GM21447 (cell line): Measurements from ENCODE around the gene OR52N5.

Experiments used
- ATAC-seq: cut with Tn5 transposase; IDR thresholded peaks from one replicate; pipeline ENCODE4 v1.9.1; 2021; ENCODE audit not compliant: unreplicated experiment

The OR52N5 gene

DNA sequence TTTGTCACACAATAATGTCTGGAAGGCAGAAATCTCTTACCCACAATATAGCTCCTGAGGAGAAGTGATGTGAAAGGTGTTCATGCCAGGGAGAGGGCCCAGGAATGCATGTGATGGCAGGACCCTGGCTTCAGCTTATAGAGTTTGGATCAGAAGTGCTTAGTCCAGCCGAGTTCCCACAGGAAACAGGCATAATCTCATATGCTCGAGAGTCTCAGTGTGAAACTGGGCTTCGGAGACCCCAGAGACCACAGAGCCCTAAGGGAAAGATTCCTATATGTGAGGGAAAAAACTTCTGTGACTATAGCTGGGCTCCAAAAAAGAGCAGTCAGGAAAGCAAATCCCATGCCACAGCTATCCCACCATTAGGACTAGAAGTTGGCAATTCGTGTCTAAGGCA, at the start of gene OR52N5:
Gene OR52N5 (minus strand): TSS at position 101 of the 400 bp plus-strand sequence. CDS start 4,721 bp downstream, outside the sequence.
- no peak for ATAC-seq

GRCh38 chr11:5831196-5831829, 48.2 kb upstream of the OR52N5 start:
- ATAC-seq = no peak

DNA sequence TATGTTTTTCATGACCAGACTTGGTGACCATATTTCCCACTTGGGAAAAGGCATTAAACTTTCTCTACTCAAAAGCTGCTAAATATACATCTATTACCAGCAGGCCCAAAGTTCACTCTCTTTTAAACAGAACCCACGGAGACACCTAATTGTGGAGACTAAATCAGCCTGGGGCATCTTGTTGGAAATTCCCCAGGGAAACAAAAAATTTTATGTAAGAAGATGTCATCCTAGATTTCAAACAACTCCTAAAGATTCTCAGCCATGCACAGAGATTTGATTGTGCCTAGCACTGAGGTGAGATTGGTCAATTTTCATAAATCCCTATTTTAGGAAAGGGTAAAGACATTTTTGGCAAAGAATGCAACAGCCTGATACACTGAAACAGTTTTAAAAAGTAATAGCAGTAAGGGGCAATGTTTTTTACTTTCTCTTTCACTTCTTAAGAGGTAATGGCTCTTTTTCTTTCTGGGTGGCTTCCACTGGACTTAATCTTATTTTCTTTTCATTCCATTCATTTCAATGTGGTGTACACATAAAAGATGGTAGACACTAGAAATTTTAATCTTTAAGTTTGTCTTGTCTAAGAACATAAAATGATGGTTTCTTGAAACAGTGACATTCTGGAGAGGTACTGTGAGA, 35.2 kb upstream of the OR52N5 start:
- ATAC-seq = peak; percentile 72

DNA sequence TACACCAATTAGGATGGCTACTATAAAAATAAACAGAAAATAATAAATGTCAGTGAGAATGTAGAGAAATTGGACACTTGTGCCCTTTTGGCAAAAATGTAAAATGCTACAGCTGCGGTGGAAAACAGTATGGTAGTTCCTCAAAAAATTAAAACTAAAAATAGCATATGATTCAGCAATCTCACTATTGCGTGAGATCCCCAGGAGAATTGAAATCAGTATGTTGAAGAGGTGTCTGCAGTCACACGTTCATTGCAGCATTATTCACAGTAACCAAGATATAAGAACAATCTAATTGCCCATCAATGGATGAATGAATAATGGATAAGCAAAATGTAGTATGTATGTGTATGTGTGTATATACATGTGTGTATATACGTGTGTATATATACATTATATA, 32.4 kb upstream of the OR52N5 start:
- no peak for ATAC-seq

DNA sequence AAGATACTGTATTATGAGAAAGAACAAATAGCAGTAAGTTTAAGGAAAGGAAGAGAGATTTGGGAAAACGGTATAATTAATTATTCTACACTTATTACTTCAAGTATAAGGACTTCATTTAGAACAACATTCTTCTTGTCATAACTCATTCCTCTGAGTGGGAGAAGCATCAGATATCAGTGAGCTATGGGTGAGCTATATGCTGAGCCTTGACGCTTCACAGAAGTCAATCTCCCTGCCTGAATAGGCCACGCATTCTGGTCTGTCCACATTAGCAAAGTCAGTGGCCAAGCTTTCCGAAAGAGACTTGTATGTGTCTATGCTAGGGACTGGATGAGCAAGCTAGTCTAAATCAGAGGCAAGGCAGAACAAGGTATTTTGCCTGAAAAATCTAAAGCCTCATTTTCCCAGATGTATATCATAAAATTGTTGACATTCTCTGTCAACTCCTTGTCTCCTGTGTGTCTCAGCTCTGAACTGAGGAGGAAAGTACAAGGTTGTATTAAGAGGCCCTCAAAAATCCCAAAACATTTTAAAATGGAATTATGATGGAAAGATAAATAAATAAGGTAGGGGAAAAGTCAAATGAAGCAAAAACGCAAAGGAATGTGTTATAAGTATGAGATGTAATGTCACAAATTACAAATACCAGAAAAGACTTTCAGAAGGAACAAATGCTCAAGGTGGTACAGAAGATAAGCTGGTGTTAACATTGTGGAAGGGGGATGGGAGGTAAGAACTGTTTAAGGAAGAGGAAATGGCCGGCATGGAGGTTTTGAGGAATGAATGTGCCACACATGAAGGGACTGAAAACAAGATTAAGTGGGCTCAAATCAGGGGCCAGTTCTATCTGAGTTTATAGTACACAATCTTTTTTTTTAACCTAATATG, 27.0 kb upstream of the OR52N5 start:
- no peak for ATAC-seq

DNA sequence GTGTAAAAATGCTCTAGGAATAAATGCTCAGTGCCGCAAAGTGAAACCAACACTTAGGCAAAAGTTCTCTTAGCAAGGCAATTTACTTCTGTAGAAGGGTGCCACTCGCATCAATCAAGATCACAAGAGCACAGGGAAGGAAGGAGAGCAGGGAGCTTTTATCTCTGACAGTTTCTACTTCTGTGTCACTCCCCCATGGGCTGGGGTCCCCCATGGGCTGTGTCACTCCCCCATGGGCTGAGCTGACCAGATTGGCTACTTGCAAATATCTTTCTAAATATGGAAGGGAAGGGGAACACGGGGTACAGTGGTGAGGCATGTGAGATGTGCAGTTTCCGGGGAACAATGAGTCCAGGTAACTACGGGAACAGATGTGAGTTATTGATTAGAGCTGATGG, 26.0 kb upstream of the OR52N5 start:
- ATAC-seq = peak; percentile 41

GRCh38 chr11:5808500-5809121, 25.5 kb upstream of the OR52N5 start, which contains the start of gene OR52N2:
Gene OR52N2 (plus strand): TSS chr11:5808924. CDS start chr11:5820336, 11,412 bp downstream.
- peak; percentile 96 for ATAC-seq

GRCh38 chr11:5807580-5807979, 24.4 kb upstream of the OR52N5 start:
- ATAC-seq = no peak

- ATAC-seq = no peak
Observed at GRCh38 chr11:5803982-5804381, 20.8 kb upstream of the OR52N5 start.

DNA sequence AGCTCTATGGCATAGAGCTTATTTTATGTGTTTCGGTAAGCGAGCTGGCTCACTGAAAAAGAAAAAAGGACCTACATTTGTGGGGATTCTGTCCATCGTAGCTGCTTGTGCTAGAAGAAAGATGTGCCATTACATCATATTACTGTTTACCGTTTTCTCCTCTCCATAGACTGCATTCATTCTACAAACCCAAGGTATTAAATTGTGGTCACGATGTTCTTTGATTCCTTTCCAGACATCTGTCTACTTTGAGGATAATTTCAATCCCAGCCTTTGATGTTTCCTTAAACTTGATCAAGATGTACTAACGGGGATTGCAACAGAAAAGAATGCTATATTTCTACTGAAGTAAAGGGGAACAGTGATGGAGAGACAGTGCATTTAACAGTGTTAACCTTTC, 13.4 kb upstream of the OR52N5 start:
- no peak for ATAC-seq

GRCh38 chr11:5791165-5791564, 8.0 kb upstream of the OR52N5 start, which contains the start of gene OR52N1:
Gene OR52N1 (minus strand): TSS chr11:5791265. CDS start chr11:5788816, 2,449 bp downstream.
- ATAC-seq = no peak

GRCh38 chr11:5767056-5767455, 16.1 kb downstream of the OR52N5 start:
- ATAC-seq = no peak

- ATAC-seq = no peak
Observed at GRCh38 chr11:5753943-5754342, 29.2 kb downstream of the OR52N5 start, which contains the start of gene OR52N4. Gene OR52N4 (plus strand): TSS chr11:5754243. CDS start chr11:5754741, 498 bp downstream.

DNA sequence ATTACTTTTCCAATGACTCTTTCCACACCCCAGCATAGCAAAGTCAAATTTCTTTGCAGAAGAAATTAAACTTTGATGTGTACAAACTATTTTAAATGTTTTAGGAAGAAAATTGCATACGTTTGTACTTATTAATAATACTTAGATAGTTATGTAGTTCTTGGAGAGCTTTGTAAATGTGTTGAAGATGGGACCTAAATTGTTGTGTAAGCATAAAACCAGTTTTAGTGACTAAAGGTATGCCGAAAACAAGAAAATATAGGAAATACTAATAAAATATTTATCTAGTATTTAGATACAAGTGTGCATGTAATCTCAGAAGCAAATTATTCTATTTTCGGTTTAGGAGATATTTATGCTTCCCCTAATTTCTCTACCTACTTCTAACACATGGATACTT, 33.3 kb downstream of the OR52N5 start:
- no peak for ATAC-seq

GRCh38 chr11:5746614-5747013, 36.5 kb downstream of the OR52N5 start:
- ATAC-seq = no peak

GRCh38 chr11:5738431-5738830, 44.7 kb downstream of the OR52N5 start:
- no peak for ATAC-seq

DNA sequence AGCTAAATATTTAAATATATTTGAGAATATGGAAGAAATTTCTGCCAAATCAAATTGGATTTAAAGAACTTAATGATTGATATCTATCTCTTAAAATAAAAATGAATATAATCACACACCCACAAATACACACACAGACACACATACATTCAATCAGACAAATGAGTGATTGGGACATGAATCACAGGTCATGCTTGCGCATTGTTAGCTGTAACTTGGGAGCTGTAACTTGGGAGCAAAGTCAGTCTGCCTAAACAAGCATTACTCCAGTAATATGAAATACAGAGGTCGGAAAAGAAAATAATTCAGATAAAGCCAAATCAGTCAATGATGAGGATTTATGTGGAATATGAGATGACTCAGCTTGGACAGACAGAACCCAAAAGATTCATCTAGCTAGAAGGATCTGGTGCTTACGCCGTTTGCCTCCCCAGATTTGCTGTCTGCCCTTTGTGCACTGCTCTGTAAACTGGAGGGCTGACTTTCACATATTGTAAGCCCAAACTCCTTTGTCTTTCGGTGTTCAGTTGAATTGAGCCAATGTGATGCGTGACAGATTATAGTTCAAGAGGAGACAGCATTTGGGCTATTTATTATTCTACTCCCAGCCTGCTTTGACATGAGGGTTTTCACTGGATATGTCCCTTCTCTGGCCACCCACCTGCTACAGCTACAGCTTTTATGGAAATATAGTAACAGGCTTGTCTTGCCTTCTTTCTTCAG, 45.3 kb downstream of the OR52N5 start:
- no peak for ATAC-seq

GRCh38 chr11:5737091-5737490, 46.1 kb downstream of the OR52N5 start:
- ATAC-seq = no peak

GRCh38 chr11:5736396-5736795, 46.8 kb downstream of the OR52N5 start, which contains the start of gene OR56B1:
Gene OR56B1 (plus strand): TSS chr11:5736448. CDS start chr11:5736517, 69 bp downstream.
- ATAC-seq = no peak

DNA sequence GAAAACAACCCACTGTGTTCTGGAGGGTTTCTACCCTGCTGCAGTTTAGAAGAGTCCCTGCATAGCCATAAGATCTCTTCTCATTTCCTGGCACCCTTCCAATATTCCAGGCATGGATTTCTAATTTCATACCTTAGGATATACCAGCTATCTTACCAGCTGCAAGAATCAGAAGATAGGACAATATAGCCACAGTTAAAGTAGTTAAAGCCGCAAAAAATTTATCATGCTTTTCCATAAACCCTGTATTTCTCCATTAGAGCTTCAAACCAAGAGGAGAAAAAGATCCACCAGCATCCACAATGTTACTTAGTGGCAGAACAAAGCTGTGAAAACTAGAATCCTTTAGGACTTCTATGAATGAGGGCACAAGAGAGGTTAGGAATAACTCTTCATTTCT, 55.5 kb downstream of the OR52N5 start:
- no peak for ATAC-seq
